ENCODE measurements around the gene TOLLIP.

Gene TOLLIP

GRCh38 chr11:1297576-1298473, 11.6 kb downstream of the TOLLIP start:
- no peak for ATAC-seq

- no peak for ATAC-seq
These were observed 12.3 kb downstream of the TOLLIP start for GRCh38 chr11:1297011-1297575.

- ATAC-seq = no peak
These were observed 13.1 kb downstream of the TOLLIP start for GRCh38 chr11:1296287-1296686.

- ATAC-seq = no peak
These were observed 13.8 kb downstream of the TOLLIP start for GRCh38 chr11:1295591-1295990.

GRCh38 chr11:1295086-1295485, 14.3 kb downstream of the TOLLIP start:
- no peak for ATAC-seq

- peak in 1 of 2 donors; percentile 43 for ATAC-seq
These were observed 15.8 kb downstream of the TOLLIP start for GRCh38 chr11:1293619-1294015.

GRCh38 chr11:1292644-1293618, 16.5 kb downstream of the TOLLIP start:
- no peak for ATAC-seq

- ATAC-seq = no peak
These were observed 17.3 kb downstream of the TOLLIP start for GRCh38 chr11:1292018-1292643.

GRCh38 chr11:1291295-1292017, 18.0 kb downstream of the TOLLIP start:
- no peak for ATAC-seq

- ATAC-seq = no peak
These were observed 19.1 kb downstream of the TOLLIP start for GRCh38 chr11:1290052-1291040.

- ATAC-seq = no peak
These were observed 20.1 kb downstream of the TOLLIP start for GRCh38 chr11:1289211-1289935.

GRCh38 chr11:1288426-1289151, 20.8 kb downstream of the TOLLIP start:
- ATAC-seq = no peak

- ATAC-seq = no peak
These were observed 21.5 kb downstream of the TOLLIP start for GRCh38 chr11:1287928-1288327.

GRCh38 chr11:1285876-1286275, 23.6 kb downstream of the TOLLIP start:
- ATAC-seq = no peak

GRCh38 chr11:1285316-1285744, 24.1 kb downstream of the TOLLIP start:
- no peak for ATAC-seq

- no peak for ATAC-seq
These were observed 25.5 kb downstream of the TOLLIP start for GRCh38 chr11:1283906-1284305.

- no peak for ATAC-seq
These were observed 26.3 kb downstream of the TOLLIP start for GRCh38 chr11:1283091-1283511.

GRCh38 chr11:1281974-1282365, 27.5 kb downstream of the TOLLIP start:
- no peak for ATAC-seq

GRCh38 chr11:1281326-1281973, 28.0 kb downstream of the TOLLIP start:
- no peak for ATAC-seq
